Aorta (tissue), 5 donors: ENCODE results near the gene SDCCAG8. TPM values are rescaled to one million over a fixed set of nuclear protein-coding genes. Genes with fewer than 3 reads are reported as not detected.

Source experiments
- ATAC-seq: fragments of 200-7000 bp; cut with Tn5 transposase; one replicate; pipeline ENCODE4 v1.9.1; 2022; ENCODE audit warnings: moderate library complexity; ENCODE audit not compliant: low FRiP score
- DNase-seq, 2 donors: peaks; one replicate each; pipeline ENCODE4 v3.0.0-alpha.2; 2020
- H3K27ac ChIP-seq, 2 donors: one replicate each; pipeline ENCODE4 v1.5.1; 2013; ENCODE audit warnings: low read length in 2 of 2, mild to moderate bottlenecking in 2 of 2, moderate library complexity in 2 of 2, control low read depth in 1 of 2, inconsistent platforms in 1 of 2, low read depth in 1 of 2
- H3K27me3 ChIP-seq, 2 donors: one replicate each; pipeline ENCODE4 v1.6.1; 2013; ENCODE audit warnings: control low read depth in 1 of 2, low read length in 1 of 2, mild to moderate bottlenecking in 1 of 2, moderate library complexity in 1 of 2; ENCODE audit not compliant: insufficient read depth in 2 of 2, control insufficient read depth in 1 of 2
- H3K36me3 ChIP-seq, 2 donors: one replicate each; pipeline ENCODE4 v1.6.1; 2013; ENCODE audit warnings: control low read depth in 1 of 2, low read length in 1 of 2, mild to moderate bottlenecking in 1 of 2; ENCODE audit not compliant: insufficient read depth in 2 of 2, control insufficient read depth in 1 of 2
- H3K4me1 ChIP-seq, 2 donors: one replicate each; pipeline ENCODE4 v1.6.1; 2013; ENCODE audit warnings: low read length in 2 of 2, control low read depth in 1 of 2, mild to moderate bottlenecking in 1 of 2, moderate library complexity in 1 of 2; ENCODE audit not compliant: insufficient read depth in 2 of 2, control insufficient read depth in 1 of 2
- H3K4me3 ChIP-seq, 2 donors: one replicate each; pipeline ENCODE4 v1.5.1; 2013; ENCODE audit warnings: low read length in 2 of 2, control low read depth in 1 of 2, mild to moderate bottlenecking in 1 of 2
- H3K9me3 ChIP-seq: one replicate; pipeline ENCODE4 v1.6.1; 2013; ENCODE audit warnings: mild to moderate bottlenecking, low read length; ENCODE audit not compliant: control insufficient read depth
- WGBS, 2 donors: extraction: QIAGEN DNeasy Blood & Tissue Kit; methylation state at CpG; one replicate each; pipeline ENCODE4 v1.1.7; 2013; 5-methylcytosine and 5-hydroxymethylcytosine counted together
- intact Hi-C, 2 donors: fragments of 100-400 bp; cut with DNase I; formaldehyde crosslinking; loops; one replicate each; pipeline versions ENCODE4 v1.14.2 to v1.15.0; 2022
- microRNA-seq, 2 donors: library from miRNA; unstranded; fragments of <30 nt; microRNA quantifications; one replicate each; pipeline ENCODE4 v1.2.0, GENCODE V29; 2020
- polyA plus RNA-seq, 2 donors: library from polyadenylated mRNA; stranded (reverse); fragments of 200-250 nt; gene quantifications; one replicate each; pipeline ENCODE4 v1.2.3, GENCODE V29; 2013
- total RNA-seq, 2 donors: library from RNA; stranded (reverse); fragmentation: NEBNext Ultra II Directional; extraction: Animal tissue kit (Norgen Biotek cat#: 25700); gene quantifications; one replicate each; pipeline ENCODE4 v1.2.1, GENCODE V29; 2021
- donor health status: healthy with polysubstance abuse.
- donor health status: Bipolar disorder and iron deficiency.
- donor health status: DM: no; HTN: no; CAD: no.
- donor health status: DM: no; HTN: no; CAD: no.
- donor health status: DM: yes; HTN: yes; CAD: no.

SDCCAG8 gene
- total and polyA plus RNA-seq, 4 donors, result 23.2 to 93.4 (median 32.1) TPM

- Histone ChIP-seq H3K4me1 (no peaks in the 10 kb centered on the region), H3K9me3 (no peaks in the 10 kb centered on the region), H3K27me3 (no peaks in the 10 kb centered on the region), H3K27ac (no peak overlapping the region), H3K36me3 (peaks cover 0 to 3% of the 10 kb centered on the region in 2 donors), H3K4me3 (no peak overlapping the region)
- ATAC-seq (no peak), DNase-seq (no peak)
- intact Hi-C loops, result no loop called here
- WGBS, 2 donors, result 87 to 88% methylated on average over 1 of the region's 1 CpG
Observed at GRCh38 chr1:243548516-243548915, 292.7 kb downstream of the SDCCAG8 start.

GRCh38 chr1:243549108-243549507 is 293.3 kb downstream of the SDCCAG8 start:
- Histone ChIP-seq H3K4me3 (no peak overlapping the region), H3K4me1 (no peaks in the 10 kb centered on the region), H3K36me3 (peaks cover 0 to 3% of the 10 kb centered on the region in 2 donors), H3K27ac (no peak overlapping the region), H3K9me3 (no peaks in the 10 kb centered on the region), H3K27me3 (no peaks in the 10 kb centered on the region)
- intact Hi-C loops, result no loop called here
- DNase-seq (no peak), ATAC-seq (no peak)

Small RNA genes within 50 kb of the gene (microRNA-seq; reads per million reads assigned to microRNA genes)
- 0 to 0.99 reads per million in 2 donors for gene MIR4677

Other genes starting within 250 kb of the SDCCAG8 start
- gene CEP170, start 760 bp upstream of the SDCCAG8 start, total RNA-seq, result 100 to 1,000 TPM in 1 of 2 donors, 10 to 100 TPM in 1; 63.5 to 120 TPM
- 10 to 100 TPM; 12.9 to 13.7 TPM for gene CEP170, start 760 bp upstream of the SDCCAG8 start, polyA plus RNA-seq